Brain pericyte (primary cell): ENCODE data around the gene GNS.
"Not testable (repeated sequence)": the region's sequence is repeated elsewhere in the genome, so short reads cannot be mapped to it uniquely, and the experiment has no call there.

ENCODE experiments used
- DNase-seq: peaks from one replicate; pipeline ENCODE4 v3.0.0-alpha.2; 2012; ENCODE audit warnings: low read depth, low spot score

Gene GNS

GRCh38 chr12:64779354-64779974, 20.3 kb upstream of the GNS start:
- no peak for DNase-seq

- not testable (repeated sequence) for DNase-seq
Observed at GRCh38 chr12:64775147-64775736, 16.0 kb upstream of the GNS start.

GRCh38 chr12:64773386-64773785, 14.2 kb upstream of the GNS start:
- DNase-seq, result no peak

GRCh38 chr12:64767495-64767894, 8.3 kb upstream of the GNS start:
- DNase-seq, result no peak

- DNase-seq, result no peak
Observed at GRCh38 chr12:64760808-64761573, 1.8 kb upstream of the GNS start.

GRCh38 chr12:64757771-64758170, 1.4 kb downstream of the GNS start:
- no peak for DNase-seq

GRCh38 chr12:64756376-64756775, 2.8 kb downstream of the GNS start:
- DNase-seq, result no peak

GRCh38 chr12:64753427-64753826, 5.8 kb downstream of the GNS start:
- no peak for DNase-seq

GRCh38 chr12:64752833-64753238, 6.4 kb downstream of the GNS start:
- no peak for DNase-seq

GRCh38 chr12:64752032-64752431, 7.2 kb downstream of the GNS start:
- DNase-seq, result no peak

- DNase-seq, result no peak
Observed at GRCh38 chr12:64749461-64750200, 9.6 kb downstream of the GNS start.

- no peak for DNase-seq
Observed at GRCh38 chr12:64747695-64748094, 11.5 kb downstream of the GNS start.

- DNase-seq, result no peak
Observed at GRCh38 chr12:64746663-64747062, 12.5 kb downstream of the GNS start.

- no peak for DNase-seq
Observed at GRCh38 chr12:64745980-64746379, 13.2 kb downstream of the GNS start.

GRCh38 chr12:64745259-64745807, 13.9 kb downstream of the GNS start:
- no peak for DNase-seq

GRCh38 chr12:64744422-64745258, 14.6 kb downstream of the GNS start:
- DNase-seq, result no peak

- no peak for DNase-seq
Observed at GRCh38 chr12:64743206-64743605, 16.0 kb downstream of the GNS start.

GRCh38 chr12:64742416-64742815, 16.8 kb downstream of the GNS start:
- no peak for DNase-seq

GRCh38 chr12:64740646-64741045, 18.6 kb downstream of the GNS start:
- no peak for DNase-seq

GRCh38 chr12:64739778-64740177, 19.4 kb downstream of the GNS start:
- no peak for DNase-seq

- DNase-seq, result no peak
Observed at GRCh38 chr12:64737539-64737938, 21.7 kb downstream of the GNS start.
